Heart right ventricle (tissue), 16 donors: ENCODE results near the gene KIF26B. TPM values are rescaled to one million over a fixed set of nuclear protein-coding genes. Genes with fewer than 3 reads are reported as not detected.

Experiments
- ATAC-seq, 8 donors: fragments of 200-7000 bp; cut with Tn5 transposase; one replicate each; pipeline ENCODE4 v1.9.1; 2020; ENCODE audit warnings: mild to moderate bottlenecking in 8 of 8, moderate library complexity in 8 of 8, moderate number of reproducible peaks in 1 of 8
- DNase-seq, 2 donors: peaks; one replicate each; pipeline ENCODE4 v3.0.0-alpha.2; 2020
- H3K27ac ChIP-seq, 10 donors: fragments of 200-600 bp; sonication (generic) in 2 of 10; one replicate each; pipeline versions ENCODE4 v1.5.0 to v1.8.0; 2020 to 2022; ENCODE audit warnings: mild to moderate bottlenecking in 3 of 10
- H3K27me3 ChIP-seq, 7 donors: fragments of 200-600 bp; one replicate each; pipeline ENCODE4 v1.8.0; 2021 to 2022; ENCODE audit warnings: mild to moderate bottlenecking in 2 of 7
- H3K36me3 ChIP-seq, 9 donors: fragments of 200-600 bp; sonication (generic) in 1 of 9; one replicate each; pipeline versions ENCODE4 v1.5.0 to v1.8.0; 2020 to 2022; ENCODE audit warnings: mild to moderate bottlenecking in 2 of 9
- H3K4me1 ChIP-seq, 9 donors: fragments of 200-600 bp; sonication (generic) in 1 of 9; one replicate each; pipeline versions ENCODE4 v1.5.0 to v1.8.0; 2020 to 2022; ENCODE audit warnings: mild to moderate bottlenecking in 4 of 9
- H3K4me3 ChIP-seq, 10 donors: fragments of 200-600 bp; sonication (generic) in 2 of 10; one replicate each; pipeline versions ENCODE4 v1.5.0 to v1.8.0; 2020 to 2022; ENCODE audit warnings: mild to moderate bottlenecking in 7 of 10, moderate library complexity in 2 of 10
- H3K9me3 ChIP-seq, 11 donors: fragments of 200-600 bp in 10 of 11; sonication (generic) in 2 of 11; one replicate each; pipeline versions ENCODE4 v1.5.0 to v1.8.0; 2013 to 2022; ENCODE audit warnings: mild to moderate bottlenecking in 2 of 11, control low read depth in 1 of 11, moderate library complexity in 1 of 11
- CTCF ChIP-seq, 9 donors: fragments of 200-600 bp; sonication (generic) in 2 of 9; IDR thresholded peaks; one replicate each; pipeline versions ENCODE4 v1.5.0 to v1.8.0; 2021 to 2022; ENCODE audit warnings: antibody characterized with exemption in 9 of 9, mild to moderate bottlenecking in 5 of 9, moderate library complexity in 1 of 9
- WGBS, 2 donors: extraction: QIAGEN DNeasy Blood & Tissue Kit; methylation state at CpG; one replicate each; pipeline ENCODE4 v1.1.7; 2013; ENCODE audit warnings: inconsistent platforms in 1 of 2; 5-methylcytosine and 5-hydroxymethylcytosine counted together
- intact Hi-C, 10 donors: fragments of 100-400 bp; cut with DNase I; formaldehyde crosslinking; loops; one replicate each; pipeline versions ENCODE4 v1.11.1 to v1.14.2; 2022
- polyA plus RNA-seq, 2 donors: library from polyadenylated mRNA; stranded (reverse); fragments of 200-250 nt; gene quantifications; one replicate each; pipeline ENCODE4 v1.2.3, GENCODE V29; 2013
- total RNA-seq, 10 donors: library from RNA; stranded (reverse); fragmentation: NEBNext Ultra II Directional in 3 of 10; extraction: Animal tissue kit (Norgen Biotek cat#: 25700) in 3 of 10; gene quantifications; one replicate each; pipeline versions ENCODE4 v1.2.1 to v1.2.4, GENCODE V29; 2021 to 2023
- donor health status: Arrhythmogenic right ventricular cardiomyopathy.
- donor health status: ischemic (EF 13 %, LVEDD 7.1; RV severe dilation, severe dysfunction).
- donor health status: healthy with polysubstance abuse.
- donor health status: DM: no; HTN: yes; CAD: no.
- donor health status: DM: no; HTN: no; CAD: no.
- donor health status: ischemic (EF 25% LVEDD 6.9; RV normal size, moderate dysfunction).
- donor health status: ischemic (EF 25% LVEDD 5.7; RV mildly dilated, moderate dysfunction).
- donor health status: healthy.
- donor health status: DM: yes; HTN: yes; CAD: no.
- donor health status: Ischemic cardiomyopathy.
- donor health status: ischemic (EF 35%, LVEDD 5.7; RV mildly dilated, moderate dysfunction).
- donor health status: nonischemic (EF 11% LVEDD 7.7; RV severe dilation, severe dysfunction).
- donor health status: DM: yes; HTN: yes; CAD: no.
- donor health status: PGD.
- donor health status: ischemic (EF 29% LVEDD 5.4; RV normal size, mild dysfunction).
- donor health status: nonischemic (EF 23%, LVEDD 6.1; RV moderate dilation, normal function).

KIF26B gene
- total and polyA plus RNA-seq, 12 donors, result 0.66 to 8.8 (median 2.8) TPM

GRCh38 chr1:245108246-245108645 lies 46.5 kb upstream of the KIF26B start:
- no peaks in the 10 kb centered on the region for H3K9me3 ChIP-seq
- ATAC-seq (no peak), DNase-seq (no peak)
- no peaks in the 10 kb centered on the region for H3K27me3 ChIP-seq
- intact Hi-C loops, result no loop called here
- no peaks in the 10 kb centered on the region for H3K36me3 ChIP-seq
- H3K4me3 ChIP-seq, result no peak overlapping the region
- H3K27ac ChIP-seq, result no peak overlapping the region
- no peak for TF ChIP-seq CTCF (IDR thresholded peaks at IDR 0.05)
- no peaks in the 10 kb centered on the region for H3K4me1 ChIP-seq
- WGBS, 2 donors, result 77 to 80% methylated on average over 4 of the region's 4 CpGs

GRCh38 chr1:245108909-245109308 lies 45.9 kb upstream of the KIF26B start:
- H3K4me3 ChIP-seq, result no peak overlapping the region
- H3K27ac ChIP-seq, result no peak overlapping the region
- no peaks in the 10 kb centered on the region for H3K4me1 ChIP-seq
- H3K36me3 ChIP-seq, result no peaks in the 10 kb centered on the region
- ATAC-seq (no peak), DNase-seq (no peak)
- TF ChIP-seq CTCF (IDR thresholded peaks at IDR 0.05), result no peak
- WGBS, 2 donors, result 72 to 73% methylated on average over 7 of the region's 7 CpGs
- H3K27me3 ChIP-seq, result no peaks in the 10 kb centered on the region
- H3K9me3 ChIP-seq, result no peaks in the 10 kb centered on the region
- intact Hi-C loops, result no loop called here

GRCh38 chr1:245110406-245110805 lies 44.4 kb upstream of the KIF26B start:
- Histone ChIP-seq H3K4me3 (no peak overlapping the region), H3K27me3 (no peaks in the 10 kb centered on the region), H3K36me3 (no peaks in the 10 kb centered on the region), H3K27ac (no peak overlapping the region), H3K9me3 (no peaks in the 10 kb centered on the region), H3K4me1 (no peaks in the 10 kb centered on the region)
- intact Hi-C loops, result no loop called here
- no peak for TF ChIP-seq CTCF (IDR thresholded peaks at IDR 0.05)
- ATAC-seq (no peak), DNase-seq (no peak)
- 89 to 96% methylated on average over 2 of the region's 2 CpGs for WGBS, 2 donors

GRCh38 chr1:245111073-245111472 lies 43.7 kb upstream of the KIF26B start:
- Histone ChIP-seq H3K9me3 (no peaks in the 10 kb centered on the region), H3K4me3 (no peak overlapping the region), H3K27ac (no peak overlapping the region), H3K36me3 (no peaks in the 10 kb centered on the region), H3K4me1 (no peaks in the 10 kb centered on the region), H3K27me3 (no peaks in the 10 kb centered on the region)
- no peak for DNase-seq
- ATAC-seq, result no peak
- 91% methylated on average over 6 of the region's 6 CpGs for WGBS, 2 donors
- intact Hi-C loops, result no loop called here
- TF ChIP-seq CTCF (IDR thresholded peaks at IDR 0.05), result no peak

- DNase-seq (no peak), ATAC-seq (no peak)
- Histone ChIP-seq H3K4me3 (no peak overlapping the region), H3K4me1 (no peaks in the 10 kb centered on the region), H3K27ac (no peak overlapping the region), H3K27me3 (no peaks in the 10 kb centered on the region), H3K9me3 (no peaks in the 10 kb centered on the region), H3K36me3 (no peaks in the 10 kb centered on the region)
- TF ChIP-seq CTCF (IDR thresholded peaks at IDR 0.05), result no peak
- 87 to 89% methylated on average over 9 of the region's 9 CpGs for WGBS, 2 donors
- intact Hi-C loops, result no loop called here
Measured at GRCh38 chr1:245113649-245114048, 41.1 kb upstream of the KIF26B start.
